ENCODE measurements around the gene NPAS3.

NPAS3 gene

DNA sequence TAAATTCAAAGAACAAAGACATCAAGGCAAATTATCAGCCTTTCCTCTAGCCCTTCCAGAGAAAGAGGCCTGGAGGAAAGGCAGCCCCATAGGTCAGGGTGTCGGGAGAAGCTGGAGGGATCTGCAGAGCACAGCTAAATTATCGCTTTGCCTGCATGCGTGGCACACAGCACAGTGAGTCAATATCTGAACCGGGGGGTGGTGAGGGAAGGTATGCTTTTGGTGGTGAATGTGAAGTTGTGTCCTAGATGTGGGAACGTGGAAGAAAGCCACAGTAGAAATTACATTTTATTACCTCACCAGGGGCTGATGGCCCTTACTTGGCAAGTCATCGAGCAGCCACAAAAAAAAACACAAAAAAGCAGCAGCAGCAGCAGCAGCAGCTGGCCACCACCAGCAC, 769.0 kb downstream of the NPAS3 start:
- TF ChIP-seq, protein P1, sequence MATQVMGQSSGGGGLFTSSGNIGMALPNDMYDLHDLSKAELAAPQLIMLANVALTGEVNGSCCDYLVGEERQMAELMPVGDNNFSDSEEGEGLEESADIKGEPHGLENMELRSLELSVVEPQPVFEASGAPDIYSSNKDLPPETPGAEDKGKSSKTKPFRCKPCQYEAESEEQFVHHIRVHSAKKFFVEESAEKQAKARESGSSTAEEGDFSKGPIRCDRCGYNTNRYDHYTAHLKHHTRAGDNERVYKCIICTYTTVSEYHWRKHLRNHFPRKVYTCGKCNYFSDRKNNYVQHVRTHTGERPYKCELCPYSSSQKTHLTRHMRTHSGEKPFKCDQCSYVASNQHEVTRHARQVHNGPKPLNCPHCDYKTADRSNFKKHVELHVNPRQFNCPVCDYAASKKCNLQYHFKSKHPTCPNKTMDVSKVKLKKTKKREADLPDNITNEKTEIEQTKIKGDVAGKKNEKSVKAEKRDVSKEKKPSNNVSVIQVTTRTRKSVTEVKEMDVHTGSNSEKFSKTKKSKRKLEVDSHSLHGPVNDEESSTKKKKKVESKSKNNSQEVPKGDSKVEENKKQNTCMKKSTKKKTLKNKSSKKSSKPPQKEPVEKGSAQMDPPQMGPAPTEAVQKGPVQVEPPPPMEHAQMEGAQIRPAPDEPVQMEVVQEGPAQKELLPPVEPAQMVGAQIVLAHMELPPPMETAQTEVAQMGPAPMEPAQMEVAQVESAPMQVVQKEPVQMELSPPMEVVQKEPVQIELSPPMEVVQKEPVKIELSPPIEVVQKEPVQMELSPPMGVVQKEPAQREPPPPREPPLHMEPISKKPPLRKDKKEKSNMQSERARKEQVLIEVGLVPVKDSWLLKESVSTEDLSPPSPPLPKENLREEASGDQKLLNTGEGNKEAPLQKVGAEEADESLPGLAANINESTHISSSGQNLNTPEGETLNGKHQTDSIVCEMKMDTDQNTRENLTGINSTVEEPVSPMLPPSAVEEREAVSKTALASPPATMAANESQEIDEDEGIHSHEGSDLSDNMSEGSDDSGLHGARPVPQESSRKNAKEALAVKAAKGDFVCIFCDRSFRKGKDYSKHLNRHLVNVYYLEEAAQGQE (IDR thresholded peaks at IDR 0.05; ENCODE audit: insufficient replicate concordance, low read depth), result no peak
- TF ChIP-seq GABPA (IDR thresholded peaks at IDR 0.05; ENCODE audit: low read depth), result no peak
- DNase-seq (ENCODE audit: low read depth in 1 of 2, low spot score in 1 of 2), result no peak
- H3K27ac ChIP-seq (replicated peaks), result no peak overlapping the region
- no peak overlapping the region for H3K4me3 ChIP-seq (replicated peaks; ENCODE audit: insufficient read depth, low read length)
- no peaks in the 10 kb centered on the region for H3K27me3 ChIP-seq (ENCODE audit: insufficient read depth, poor library complexity, severe bottlenecking)

DNA sequence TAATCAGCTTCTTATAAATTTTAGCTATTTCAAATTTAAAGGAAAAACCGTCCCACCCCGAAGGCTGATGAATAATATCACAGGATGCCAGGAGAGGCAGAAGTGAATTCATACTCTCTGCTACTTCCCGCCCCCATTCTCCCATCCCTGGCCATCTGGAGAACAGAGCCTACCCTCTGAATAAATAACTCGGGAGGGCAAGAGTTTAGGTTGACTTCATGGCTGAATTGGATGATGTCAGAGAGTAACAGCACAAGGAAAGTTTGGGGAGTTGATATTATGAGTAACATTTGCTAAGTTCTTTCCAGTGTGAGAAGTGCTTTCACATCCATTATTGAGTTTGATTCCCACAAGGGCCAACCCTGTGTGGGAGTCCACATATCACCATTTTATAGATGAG, 770.6 kb downstream of the NPAS3 start:
- no peaks in the 10 kb centered on the region for H3K27me3 ChIP-seq (ENCODE audit: insufficient read depth, poor library complexity, severe bottlenecking)
- H3K27ac ChIP-seq (replicated peaks), result no peak overlapping the region
- no peak for DNase-seq (ENCODE audit: low read depth in 1 of 2, low spot score in 1 of 2)
- TF ChIP-seq POLR2AphosphoS5 (IDR thresholded peaks at IDR 0.05; ENCODE audit: low read depth) (no peak), SPI1 (IDR thresholded peaks at IDR 0.05; ENCODE audit: borderline replicate concordance, low read depth) (no peak), GABPA (IDR thresholded peaks at IDR 0.05; ENCODE audit: low read depth) (no peak)
- TF ChIP-seq, protein P1 (IDR thresholded peaks at IDR 0.05; ENCODE audit: insufficient replicate concordance, low read depth), result no peak
- TF ChIP-seq, protein P2, sequence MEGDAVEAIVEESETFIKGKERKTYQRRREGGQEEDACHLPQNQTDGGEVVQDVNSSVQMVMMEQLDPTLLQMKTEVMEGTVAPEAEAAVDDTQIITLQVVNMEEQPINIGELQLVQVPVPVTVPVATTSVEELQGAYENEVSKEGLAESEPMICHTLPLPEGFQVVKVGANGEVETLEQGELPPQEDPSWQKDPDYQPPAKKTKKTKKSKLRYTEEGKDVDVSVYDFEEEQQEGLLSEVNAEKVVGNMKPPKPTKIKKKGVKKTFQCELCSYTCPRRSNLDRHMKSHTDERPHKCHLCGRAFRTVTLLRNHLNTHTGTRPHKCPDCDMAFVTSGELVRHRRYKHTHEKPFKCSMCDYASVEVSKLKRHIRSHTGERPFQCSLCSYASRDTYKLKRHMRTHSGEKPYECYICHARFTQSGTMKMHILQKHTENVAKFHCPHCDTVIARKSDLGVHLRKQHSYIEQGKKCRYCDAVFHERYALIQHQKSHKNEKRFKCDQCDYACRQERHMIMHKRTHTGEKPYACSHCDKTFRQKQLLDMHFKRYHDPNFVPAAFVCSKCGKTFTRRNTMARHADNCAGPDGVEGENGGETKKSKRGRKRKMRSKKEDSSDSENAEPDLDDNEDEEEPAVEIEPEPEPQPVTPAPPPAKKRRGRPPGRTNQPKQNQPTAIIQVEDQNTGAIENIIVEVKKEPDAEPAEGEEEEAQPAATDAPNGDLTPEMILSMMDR (IDR thresholded peaks at IDR 0.05; ENCODE audit: insufficient read depth, low read length), result no peak
- no peak overlapping the region for H3K4me3 ChIP-seq (replicated peaks; ENCODE audit: insufficient read depth, low read length)

DNA sequence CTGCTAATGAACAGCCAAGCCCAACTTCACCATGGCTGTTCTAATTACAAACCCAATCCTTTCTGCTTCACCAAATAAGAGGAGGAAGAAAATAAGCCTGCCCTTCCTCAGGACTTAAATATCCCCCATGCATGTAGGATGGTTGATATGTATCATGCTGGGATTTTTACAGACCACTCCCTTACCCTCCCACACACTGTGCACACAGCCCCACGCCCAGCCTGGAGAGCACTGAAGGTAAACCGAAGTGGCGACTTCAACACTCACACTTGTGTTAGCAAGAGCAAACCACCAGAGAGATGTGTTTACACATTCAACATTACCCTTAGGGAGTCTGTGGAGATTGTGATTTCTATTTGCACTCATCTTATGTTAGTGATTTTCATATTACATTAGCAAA, 771.0 kb downstream of the NPAS3 start:
- TF ChIP-seq GABPA (IDR thresholded peaks at IDR 0.05; ENCODE audit: low read depth) (no peak), POLR2AphosphoS5 (IDR thresholded peaks at IDR 0.05; ENCODE audit: low read depth) (no peak), SPI1 (IDR thresholded peaks at IDR 0.05; ENCODE audit: borderline replicate concordance, low read depth) (no peak)
- TF ChIP-seq, protein P2 (IDR thresholded peaks at IDR 0.05; ENCODE audit: insufficient read depth, low read length), result no peak
- TF ChIP-seq, protein P1 (IDR thresholded peaks at IDR 0.05; ENCODE audit: insufficient replicate concordance, low read depth), result no peak
- DNase-seq (ENCODE audit: low read depth in 1 of 2, low spot score in 1 of 2), result no peak
- Histone ChIP-seq H3K4me3 (replicated peaks; ENCODE audit: insufficient read depth, low read length) (no peak overlapping the region), H3K27ac (replicated peaks) (no peak overlapping the region), H3K27me3 (ENCODE audit: insufficient read depth, poor library complexity, severe bottlenecking) (no peaks in the 10 kb centered on the region)

- DNase-seq (ENCODE audit: low read depth in 1 of 2, low spot score in 1 of 2), result no peak
- TF ChIP-seq GABPA (IDR thresholded peaks at IDR 0.05; ENCODE audit: low read depth), result no peak
- TF ChIP-seq, protein P2 (IDR thresholded peaks at IDR 0.05; ENCODE audit: insufficient read depth, low read length), result no peak
- TF ChIP-seq POLR2AphosphoS5 (IDR thresholded peaks at IDR 0.05; ENCODE audit: low read depth), result no peak
- no peaks in the 10 kb centered on the region for H3K27me3 ChIP-seq (ENCODE audit: insufficient read depth, poor library complexity, severe bottlenecking)
- H3K4me3 ChIP-seq (replicated peaks; ENCODE audit: insufficient read depth, low read length), result no peak overlapping the region
- H3K27ac ChIP-seq (replicated peaks), result no peak overlapping the region
These were observed 771.6 kb downstream of the NPAS3 start for GRCh38 chr14:33710273-33710672.

Measured in HL-60 (cell line).